HG03025 (cell line): Measurements from ENCODE around the gene TMC1.

Experiments
- ATAC-seq: cut with Tn5 transposase; IDR thresholded peaks from one replicate; pipeline ENCODE4 v1.9.1; 2021; ENCODE audit warnings: mild to moderate bottlenecking, moderate library complexity; ENCODE audit not compliant: unreplicated experiment, low FRiP score

Gene TMC1

DNA sequence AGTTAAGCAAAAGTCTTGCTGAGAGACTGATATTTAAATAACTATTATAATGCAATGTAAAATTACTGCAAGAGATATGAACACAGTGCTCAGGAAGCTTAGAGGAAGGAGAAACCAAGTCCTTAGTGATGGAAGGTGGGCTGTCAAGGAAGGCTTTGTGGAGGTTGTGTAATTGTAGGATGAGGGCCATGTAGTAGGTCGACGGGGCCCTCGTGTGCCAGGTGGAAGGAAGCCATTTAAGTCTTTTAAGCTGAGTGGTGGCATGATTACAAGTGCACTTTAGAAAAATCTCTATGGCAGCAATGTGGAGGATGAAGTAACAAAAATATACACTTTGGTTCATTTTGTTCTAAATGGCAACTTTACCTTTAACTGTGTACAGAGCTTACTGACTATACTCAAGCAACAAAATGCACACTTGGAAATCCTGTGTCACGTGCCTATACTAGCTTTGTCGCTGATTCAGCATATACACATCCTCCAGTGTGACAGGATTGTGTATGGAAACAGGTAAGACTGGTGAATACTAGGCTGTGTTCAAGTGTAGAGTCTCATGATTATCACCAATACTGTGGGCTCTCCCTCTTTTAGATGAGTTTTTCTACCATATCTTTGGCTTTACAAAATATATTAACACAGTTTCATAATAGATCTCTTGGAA, 78.6 kb downstream of the TMC1 start:
- no peak for ATAC-seq

DNA sequence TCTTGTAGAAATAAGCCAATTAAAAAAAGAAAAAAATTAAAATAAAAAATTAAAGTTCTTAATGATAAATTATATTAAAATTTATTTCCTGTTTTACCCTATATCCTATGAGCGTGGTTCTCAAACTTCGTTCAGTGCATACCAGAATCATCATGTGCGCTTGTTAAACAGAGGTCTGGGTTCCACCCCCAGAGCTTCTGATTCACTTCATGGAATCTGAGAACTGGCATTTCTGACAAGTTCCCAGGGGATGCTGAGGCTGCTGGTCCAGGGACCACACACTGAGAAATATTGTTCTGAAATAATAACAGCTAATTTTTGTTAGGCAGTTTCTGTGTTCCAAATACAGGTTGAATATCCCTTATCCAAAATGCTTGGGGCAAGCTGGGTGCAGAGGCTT, 79.3 kb downstream of the TMC1 start:
- ATAC-seq = no peak

DNA sequence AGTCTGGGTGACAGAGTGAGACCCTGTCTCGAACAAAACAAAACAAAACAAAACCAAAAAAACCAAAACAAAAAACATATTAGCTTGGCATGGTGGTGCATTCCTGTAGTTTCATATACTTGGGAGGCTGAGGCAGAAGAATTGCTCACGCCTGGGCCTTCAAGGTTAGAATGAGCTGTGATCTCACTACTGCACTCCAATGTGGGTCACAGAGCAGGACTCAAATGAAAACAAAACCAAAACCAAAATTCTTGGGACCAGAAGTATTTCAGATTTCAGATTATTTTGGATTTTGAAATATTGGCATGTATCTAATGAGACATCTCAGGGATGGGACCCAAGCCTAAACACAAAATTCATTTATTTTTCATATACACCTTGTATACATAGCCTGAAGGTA, 80.2 kb downstream of the TMC1 start:
- ATAC-seq = no peak

DNA sequence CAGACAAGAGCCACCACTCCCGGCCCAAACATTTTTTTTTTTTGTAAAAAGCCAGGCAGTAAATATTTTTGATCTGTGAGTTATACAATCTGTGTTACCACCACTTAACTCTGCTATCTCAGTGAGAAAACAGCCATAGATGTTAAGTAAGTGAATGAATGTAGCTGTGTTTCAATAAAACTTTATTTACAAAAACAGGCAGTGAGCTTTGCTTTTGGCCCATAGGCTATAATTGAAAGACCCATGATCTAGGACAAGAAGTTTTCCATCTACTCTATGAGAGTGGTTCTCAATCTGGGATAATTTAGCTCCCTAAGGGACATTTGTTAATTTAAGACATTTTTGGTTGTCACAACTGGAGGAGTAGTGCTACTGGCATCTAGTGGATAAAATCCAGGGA, 91.0 kb downstream of the TMC1 start:
- no peak for ATAC-seq

DNA sequence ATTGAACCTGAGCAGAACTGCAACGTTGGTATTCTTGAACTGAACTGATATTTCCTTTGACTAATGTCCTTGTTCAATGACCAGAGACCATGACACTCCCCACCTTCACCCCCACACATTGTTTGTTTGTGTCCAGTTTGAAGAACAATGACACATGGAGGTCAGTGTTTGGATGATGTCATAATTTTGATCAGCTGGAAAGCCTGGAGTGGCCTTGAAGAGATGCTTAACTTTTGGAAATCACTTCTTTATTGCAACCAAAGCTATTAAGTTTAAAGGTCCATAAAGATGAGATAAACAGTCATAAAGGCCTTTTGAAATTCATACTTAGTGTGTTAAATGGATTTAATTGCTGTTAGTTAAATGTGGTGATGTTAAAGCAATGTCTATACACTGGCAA, 92.7 kb downstream of the TMC1 start:
- ATAC-seq = no peak

DNA sequence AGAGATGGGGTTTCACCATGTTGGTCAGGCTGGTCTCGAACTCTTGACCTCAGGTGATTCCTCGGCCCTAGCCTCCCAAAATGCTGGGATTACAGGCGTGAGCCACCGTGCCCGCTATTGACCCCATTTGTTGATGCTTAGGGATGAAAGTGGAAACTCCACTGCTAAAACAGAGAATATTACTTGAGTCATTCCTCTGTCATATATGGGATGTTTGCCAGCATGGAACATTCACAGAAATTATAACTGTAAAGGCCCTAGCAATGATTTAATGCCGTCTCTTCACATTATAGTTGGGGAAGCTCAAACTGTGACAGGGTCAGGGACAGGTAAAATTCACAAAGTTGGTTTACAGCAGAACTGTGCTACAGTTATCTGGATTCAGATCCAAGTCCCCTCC, 94.5 kb downstream of the TMC1 start:
- ATAC-seq = no peak

DNA sequence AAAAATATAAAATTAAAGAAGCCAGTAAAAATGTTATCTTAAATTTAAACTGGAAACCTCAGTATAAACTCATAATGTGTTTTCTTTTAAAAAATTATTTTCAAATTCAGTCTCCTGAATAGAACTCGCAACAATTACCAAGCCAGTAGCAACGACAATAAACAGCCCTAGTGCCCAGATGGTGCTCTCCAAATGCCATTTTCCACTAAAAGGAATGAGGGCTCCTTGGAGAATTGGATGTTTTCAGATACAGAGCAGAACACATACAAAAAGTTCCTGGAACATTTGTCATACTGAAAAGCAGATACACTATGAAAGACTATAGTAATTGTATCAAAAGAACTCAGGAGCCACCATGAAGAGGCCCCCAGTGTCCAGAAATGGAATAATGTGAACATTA, 97.4 kb downstream of the TMC1 start:
- no peak for ATAC-seq

DNA sequence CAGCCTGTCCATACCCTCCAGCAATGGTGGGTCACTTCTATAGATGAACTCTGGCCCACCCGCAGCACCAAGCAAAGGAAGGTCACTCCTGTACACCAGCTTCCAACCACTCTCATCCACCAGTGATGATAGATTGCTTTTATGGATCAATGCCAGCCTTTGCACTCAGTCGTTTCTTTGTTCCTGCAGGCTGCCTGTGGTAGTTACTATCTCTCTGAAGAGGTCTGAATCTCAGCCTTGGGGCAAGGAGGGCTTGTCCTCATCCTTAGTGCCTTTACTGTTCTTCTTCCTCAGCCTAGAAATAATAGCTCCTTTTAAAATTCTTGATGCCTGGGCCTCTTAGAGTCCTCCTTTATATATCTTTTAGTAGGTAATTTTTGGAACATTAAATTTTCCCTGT, 100.8 kb downstream of the TMC1 start:
- ATAC-seq = no peak

DNA sequence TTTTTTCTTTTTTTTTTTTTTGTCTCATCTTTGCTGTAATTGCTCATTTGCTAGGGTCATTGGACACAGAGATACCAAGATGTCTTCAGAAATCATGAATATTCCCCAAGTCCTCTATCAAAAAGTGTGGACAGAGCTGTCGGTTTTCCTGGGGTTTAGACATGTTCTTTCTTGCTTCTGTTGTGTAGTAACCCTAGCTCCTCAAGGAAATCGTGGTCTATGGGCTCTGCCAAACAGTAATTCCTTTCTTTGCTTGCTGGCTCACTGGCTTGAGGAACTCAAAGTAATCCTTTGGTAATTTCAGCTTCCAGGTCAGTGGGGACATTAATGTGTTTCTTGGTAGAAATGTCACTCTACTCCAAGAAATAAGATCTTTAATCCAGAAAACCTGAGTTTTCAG, 101.7 kb downstream of the TMC1 start:
- ATAC-seq = no peak

DNA sequence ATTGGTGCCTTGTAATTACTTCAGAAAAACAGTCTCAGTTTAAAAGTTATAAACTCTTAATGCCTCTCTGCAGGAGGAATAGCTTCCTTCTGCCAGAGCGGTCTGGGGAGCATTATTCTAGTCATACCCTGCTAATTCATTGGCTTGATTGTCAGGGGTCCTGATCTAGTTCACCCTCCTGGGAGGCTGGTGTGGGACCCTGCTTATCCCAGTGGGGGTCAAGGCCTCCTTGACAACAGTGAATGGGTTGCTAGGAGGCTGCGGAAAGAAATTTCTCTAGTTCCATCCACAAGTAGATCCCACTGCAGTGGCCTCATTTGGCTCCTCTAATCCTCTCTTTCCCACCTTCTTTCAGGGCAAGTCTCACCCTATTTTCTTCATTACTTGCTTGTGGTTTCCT, 105.7 kb downstream of the TMC1 start:
- no peak for ATAC-seq

DNA sequence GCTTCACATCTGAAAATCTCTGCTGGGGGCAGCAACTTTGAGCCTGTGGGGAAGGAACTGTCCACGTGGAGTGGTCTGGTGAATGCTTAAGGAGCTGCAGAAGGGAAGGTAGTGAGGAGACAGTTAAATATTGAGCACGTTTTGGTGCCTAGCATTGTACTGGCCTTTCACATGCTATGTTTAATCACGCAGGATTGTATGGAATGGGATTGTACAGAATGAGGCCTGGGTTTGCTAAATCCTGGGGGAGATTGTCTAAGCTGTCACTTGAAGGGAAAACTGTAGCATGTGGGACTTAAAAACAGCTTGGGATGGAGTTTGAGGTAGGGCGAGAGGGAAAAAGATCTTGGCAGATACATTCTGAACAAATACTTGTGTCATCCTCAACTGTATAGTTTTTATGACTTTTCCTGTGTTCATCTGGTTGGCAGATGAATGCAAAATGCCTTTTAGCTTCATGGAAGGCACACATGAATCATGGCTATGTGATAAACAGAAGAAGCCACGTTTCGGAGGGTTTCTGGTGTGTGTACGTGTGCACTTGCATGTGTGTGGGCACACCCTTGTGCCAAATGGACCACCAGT, 106.6 kb downstream of the TMC1 start:
- no peak for ATAC-seq

DNA sequence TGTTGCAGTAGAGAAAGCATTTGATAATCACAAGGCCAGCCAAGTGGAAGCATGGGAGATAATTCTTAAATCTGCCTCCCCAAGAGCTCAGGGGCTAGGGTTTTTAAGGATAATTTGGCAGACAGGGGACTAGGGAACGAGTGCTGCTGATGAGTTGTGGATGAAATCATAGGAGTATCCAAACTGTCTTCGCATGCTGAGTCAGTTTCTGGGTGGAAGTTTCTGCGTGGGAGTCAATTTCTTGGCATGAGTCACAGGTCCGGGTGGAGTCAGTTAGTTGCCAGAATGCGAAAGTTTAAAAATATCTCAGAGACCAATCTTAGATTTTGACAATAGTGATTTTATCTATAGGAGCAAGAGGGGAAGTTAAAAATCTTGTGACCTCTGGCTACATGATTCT, 112.6 kb downstream of the TMC1 start:
- ATAC-seq = no peak

DNA sequence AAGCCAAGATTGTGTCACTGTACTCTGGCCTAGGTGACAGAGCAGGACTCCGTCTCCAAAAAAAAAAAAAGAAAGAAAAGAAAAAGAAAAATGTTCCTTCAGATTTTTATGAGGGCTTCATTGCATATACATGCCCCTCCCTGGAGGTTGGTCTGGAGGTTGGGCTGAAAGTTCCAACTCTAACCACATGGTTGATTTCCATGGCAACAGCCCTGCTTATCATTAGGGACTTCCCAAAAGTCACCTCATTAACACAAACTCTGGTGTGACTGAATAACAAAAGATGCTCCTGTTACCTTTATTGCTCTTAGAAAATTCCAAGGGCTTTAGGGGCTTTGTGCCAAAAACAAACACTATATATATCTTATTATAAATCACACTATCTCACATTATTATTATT, 113.8 kb downstream of the TMC1 start:
- ATAC-seq = peak; percentile 85

DNA sequence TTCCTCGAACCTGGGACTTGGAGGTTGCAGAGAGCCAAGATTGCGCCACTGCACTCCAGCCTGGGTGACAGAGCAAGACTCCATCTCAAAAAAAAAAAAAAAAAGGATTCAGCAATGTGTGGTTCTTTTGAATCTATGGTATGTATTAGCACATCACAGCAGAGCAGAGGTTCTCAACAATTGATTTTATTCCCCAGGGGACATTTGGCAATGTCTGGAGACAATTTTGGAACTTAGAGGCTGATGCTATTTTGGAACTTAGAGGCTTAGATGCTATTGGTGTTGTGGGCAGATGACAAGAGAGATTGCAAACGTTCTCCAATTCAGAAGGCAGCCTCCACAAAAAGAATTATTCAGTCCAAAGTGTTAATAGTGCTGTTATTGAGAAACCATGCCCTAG, 115.2 kb downstream of the TMC1 start:
- ATAC-seq = no peak

DNA sequence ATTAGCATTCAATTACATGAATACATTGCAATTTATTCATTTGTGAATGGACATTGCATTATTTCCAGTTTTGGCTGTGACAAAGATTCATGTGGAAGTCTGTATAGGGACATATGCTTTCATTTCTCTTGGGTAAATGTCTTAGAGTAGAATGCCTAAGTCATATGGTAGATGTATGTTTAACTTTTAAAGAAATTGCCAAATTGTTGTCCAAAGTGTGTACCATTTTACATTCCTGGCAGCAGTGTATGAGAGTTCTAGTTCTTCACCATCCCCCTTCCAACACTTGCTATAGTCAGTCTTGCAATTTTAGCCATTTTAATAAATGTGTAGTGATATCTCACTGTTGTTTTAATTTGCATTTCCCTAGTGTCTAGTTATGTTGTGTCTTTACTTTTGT, 122.2 kb downstream of the TMC1 start:
- no peak for ATAC-seq

DNA sequence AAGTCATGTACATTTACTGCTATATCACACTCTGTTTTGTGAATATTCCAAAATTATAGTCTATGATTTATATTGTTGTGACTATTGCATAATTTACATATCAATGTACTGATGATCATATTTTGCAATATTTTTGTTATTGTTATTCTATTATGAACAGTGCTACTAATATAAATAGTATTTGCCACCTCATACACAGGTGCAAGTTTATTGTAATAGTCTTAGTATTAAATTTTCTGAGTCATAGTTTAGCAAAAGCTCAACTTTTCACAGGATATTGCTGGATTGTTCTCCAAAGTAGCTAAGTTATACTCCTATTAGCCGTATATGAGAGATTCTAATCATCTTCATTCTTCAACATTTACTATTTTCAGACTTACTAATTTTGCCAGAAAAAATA, 124.7 kb downstream of the TMC1 start:
- ATAC-seq = no peak

DNA sequence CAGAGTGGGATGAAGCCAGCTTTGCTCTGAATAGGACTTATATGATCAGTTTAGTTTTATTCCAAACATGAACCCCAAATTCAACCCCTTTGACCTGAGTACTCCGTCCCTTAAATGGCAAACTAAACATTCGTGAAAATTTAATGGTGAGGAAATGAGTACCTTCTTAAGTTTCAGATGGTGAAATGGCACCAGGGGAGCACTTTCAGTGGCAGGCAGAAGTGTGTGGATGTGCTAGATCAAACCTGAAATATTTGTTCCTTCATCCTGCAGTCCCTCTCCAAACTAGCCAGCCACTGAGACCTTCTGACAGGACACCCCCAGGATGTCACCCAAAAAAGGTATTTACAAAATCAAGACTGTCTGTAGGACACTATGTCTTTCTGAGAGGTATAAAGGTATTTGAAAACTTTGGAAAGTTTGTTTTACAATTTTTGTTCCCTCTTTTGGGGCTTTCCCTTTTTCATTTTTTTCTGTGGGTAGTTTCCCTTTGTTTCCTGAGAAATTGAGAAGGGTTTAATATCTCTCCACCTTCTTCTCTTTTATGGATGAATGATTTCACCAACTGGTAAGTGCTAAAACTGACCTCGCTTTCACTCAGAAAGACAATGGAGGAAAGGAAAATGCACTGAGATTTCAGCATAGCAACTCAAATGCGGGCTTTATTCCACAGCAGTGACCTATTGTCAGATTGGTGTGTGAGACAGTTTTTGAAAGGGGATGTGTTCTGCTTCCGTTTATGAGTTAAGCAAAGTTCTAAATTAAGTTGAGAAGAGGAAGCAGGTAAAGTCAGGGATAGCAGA, 127.1 kb downstream of the TMC1 start:
- no peak for ATAC-seq

DNA sequence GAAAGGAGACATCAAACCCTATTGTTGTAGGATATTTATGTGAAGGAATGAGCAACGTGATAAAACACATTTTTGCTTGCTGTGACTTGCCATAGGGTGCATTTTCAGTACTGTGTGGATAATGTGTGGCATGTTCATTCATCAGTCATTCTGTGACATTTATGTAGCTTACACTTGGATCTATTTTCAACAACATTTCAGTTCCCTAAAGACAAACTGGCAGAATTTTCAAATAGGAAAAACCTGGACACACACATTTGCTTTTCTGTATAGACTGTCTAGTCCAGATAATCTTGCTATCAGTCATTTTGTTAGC, 127.7 kb downstream of the TMC1 start:
- ATAC-seq = no peak

DNA sequence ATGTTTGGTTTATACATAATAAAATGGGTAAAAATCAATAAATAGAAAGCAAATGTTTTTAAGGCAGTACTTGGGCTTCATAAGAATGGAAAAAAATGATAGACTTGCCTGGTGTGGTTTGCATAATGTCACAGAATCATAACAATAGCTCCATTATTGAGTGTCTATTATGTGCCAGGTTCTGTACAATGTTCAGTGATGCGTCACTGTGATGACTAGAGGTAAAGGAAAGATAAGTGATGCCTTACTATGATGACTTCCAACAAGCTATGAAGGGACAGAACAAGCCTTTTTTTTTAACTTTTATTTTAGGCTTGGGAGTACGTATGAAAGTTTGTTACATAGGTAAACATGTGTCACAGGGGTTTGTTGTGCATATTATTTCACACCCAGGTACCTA, 128.8 kb downstream of the TMC1 start:
- no peak for ATAC-seq

DNA sequence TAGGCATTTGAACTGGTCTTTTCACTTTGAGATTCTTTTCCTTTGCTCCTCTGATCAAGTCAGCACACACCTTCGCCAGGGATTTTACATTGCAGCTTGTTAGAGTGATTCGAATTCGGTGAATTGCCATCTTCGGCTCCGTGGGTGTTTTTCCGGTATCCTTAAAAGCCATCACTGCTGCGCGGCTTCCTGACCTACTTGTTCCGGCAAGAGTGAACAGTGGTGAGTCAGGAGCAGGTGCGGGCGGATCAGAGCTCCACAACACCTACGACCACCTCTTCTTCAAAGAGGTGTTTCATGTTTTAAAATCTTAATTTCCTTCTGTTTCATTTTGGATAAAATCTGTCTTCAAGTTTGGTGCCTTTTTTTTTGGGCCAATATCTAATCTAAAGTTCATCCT, 134.6 kb downstream of the TMC1 start:
- ATAC-seq = no peak

DNA sequence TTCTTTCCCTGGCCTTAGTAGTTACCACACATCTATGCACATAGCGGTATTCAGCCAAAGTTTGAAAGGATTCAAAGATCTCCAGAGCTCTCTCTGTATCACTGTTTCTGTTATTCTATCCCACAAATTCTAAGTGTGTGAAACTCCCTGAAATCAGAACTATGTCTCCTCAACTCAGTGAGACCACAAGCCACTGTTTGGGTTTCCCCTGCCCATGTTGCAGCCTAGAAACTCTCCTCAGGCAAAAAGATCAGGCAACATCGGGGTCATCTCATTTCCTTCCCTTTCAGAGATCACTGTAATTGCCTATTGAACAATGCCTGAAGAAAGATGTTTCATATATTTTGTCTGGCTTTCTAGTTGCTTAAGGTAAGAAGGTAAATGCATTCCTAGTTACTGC, 135.6 kb downstream of the TMC1 start:
- ATAC-seq = no peak

DNA sequence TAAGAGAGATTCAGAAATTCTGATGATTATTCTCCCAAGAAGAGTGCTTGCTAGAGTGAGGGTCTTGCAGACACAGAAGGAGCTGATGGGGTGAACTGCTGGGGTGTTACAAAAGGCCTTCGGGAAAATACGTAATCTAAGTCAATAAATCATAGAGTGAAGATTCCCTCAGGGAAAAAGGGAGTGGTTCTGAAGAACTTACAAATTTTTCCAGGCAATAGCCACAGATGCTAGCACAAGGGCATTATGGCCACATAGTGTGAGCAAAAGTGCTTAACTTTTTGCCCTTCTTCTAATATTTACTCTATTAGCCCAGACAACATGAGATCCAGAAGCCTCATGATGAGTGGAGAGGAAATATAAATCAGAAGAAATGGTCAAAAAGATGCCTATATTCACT, 137.3 kb downstream of the TMC1 start:
- ATAC-seq = no peak
